Fibroblast of lung (primary cell): ENCODE measurements around the gene CUL2. TPM values are rescaled to one million over a fixed set of nuclear protein-coding genes. Genes with fewer than 3 reads are reported as not detected.

Experiments
- DNase-seq, 2 donors: peaks; one replicate each; pipeline versions ENCODE4 v3.0.0 to v3.0.0-alpha.2; 2010; ENCODE audit warnings: low read depth in 2 of 2
- H2AFZ ChIP-seq: 2 replicates; pipeline ENCODE4 v1.5.1; 2012; ENCODE audit warnings: low read length, control low read depth, inconsistent platforms
- H3K27ac ChIP-seq: 2 replicates; pipeline ENCODE4 v1.5.1; 2011; ENCODE audit warnings: low read length, control low read depth; ENCODE audit not compliant: insufficient read depth
- H3K27me3 ChIP-seq: 2 replicates; pipeline ENCODE4 v1.5.1; 2011; ENCODE audit warnings: mild to moderate bottlenecking, low read length; ENCODE audit not compliant: control insufficient read depth, insufficient read depth
- H3K36me3 ChIP-seq: 2 replicates; pipeline ENCODE4 v1.5.1; 2011; ENCODE audit warnings: low read length; ENCODE audit not compliant: control insufficient read depth, insufficient read depth
- H3K4me1 ChIP-seq: 2 replicates; pipeline ENCODE4 v1.5.1; 2011; ENCODE audit warnings: low read length; ENCODE audit not compliant: control insufficient read depth, insufficient read depth; ENCODE audit errors: extremely low read depth
- H3K4me2 ChIP-seq: 2 replicates; pipeline ENCODE4 v1.5.1; 2011; ENCODE audit warnings: low read length, control low read depth; ENCODE audit not compliant: insufficient read depth; ENCODE audit errors: extremely low read depth
- H3K4me3 ChIP-seq, 4 experiments: fragments of 200-600 bp in 1 of 4; sonication (generic) in 1 of 4; replicated peaks in 1 of 4; 2 replicates each; pipeline ENCODE4 v1.5.1; 2011 to 2016; ENCODE audit warnings: low read length in 4 of 4, low read depth in 3 of 4, mild to moderate bottlenecking in 3 of 4, control low read depth in 2 of 4, inconsistent platforms in 1 of 4, mixed read lengths in 1 of 4; ENCODE audit not compliant: insufficient read depth in 1 of 4; ENCODE audit errors: control extremely low read depth in 1 of 4
- H3K79me2 ChIP-seq: 2 replicates; pipeline ENCODE4 v1.5.1; 2012; ENCODE audit warnings: mild to moderate bottlenecking, low read length, inconsistent platforms; ENCODE audit not compliant: control insufficient read depth, insufficient read depth
- H3K9ac ChIP-seq: 2 replicates; pipeline ENCODE4 v1.5.1; 2011; ENCODE audit warnings: mild to moderate bottlenecking, low read length, control low read depth; ENCODE audit not compliant: insufficient read depth
- H3K9me3 ChIP-seq: 2 replicates; pipeline ENCODE4 v1.5.1; 2012; ENCODE audit warnings: low read depth, low read length; ENCODE audit not compliant: control insufficient read depth, insufficient read depth
- H4K20me1 ChIP-seq: 2 replicates; pipeline ENCODE4 v1.5.1; 2011; ENCODE audit warnings: low read length; ENCODE audit not compliant: control insufficient read depth, insufficient read depth; ENCODE audit errors: extremely low read depth
- EZH2 ChIP-seq: IDR thresholded peaks from 2 replicates; pipeline ENCODE4 v1.5.1; 2012; ENCODE audit warnings: low read length, control low read depth, mild to moderate bottlenecking; ENCODE audit errors: missing control alignments
- polyA plus RNA-seq, 2 donors: library from polyadenylated mRNA; depleted of rRNA in 1 of 2; stranded (reverse) in 1 of 2; unstranded in 1 of 2; fragments of >200 nt; gene quantifications; 2 replicates each; pipeline ENCODE4 v1.2.1, GENCODE V29; 2011 to 2012; ENCODE audit warnings: missing spikeins in 1 of 2
- total RNA-seq: library from RNA; depleted of rRNA; stranded (reverse); fragments of >200 nt; gene quantifications from 2 replicates; pipeline ENCODE4 v1.2.1, GENCODE V29; 2014
- TF ChIP-seq, protein P1 (sequence below), 2 donors: IDR thresholded peaks in 1 of 2; conservative IDR thresholded peaks in 1 of 2; 1 replicate in 1 of 2; 2 replicates in 1 of 2; pipeline ENCODE4 v1.5.1; 2011 to 2012; ENCODE audit warnings: low read length in 2 of 2, control low read depth in 1 of 2, inconsistent platforms in 1 of 2, low read depth in 1 of 2, mild to moderate bottlenecking in 1 of 2

CUL2 gene
- total and polyA plus RNA-seq, 2 donors (not counting 1 experiment from before 2014, with no cell fraction given) = 22.8 to 36.0 TPM

DNA sequence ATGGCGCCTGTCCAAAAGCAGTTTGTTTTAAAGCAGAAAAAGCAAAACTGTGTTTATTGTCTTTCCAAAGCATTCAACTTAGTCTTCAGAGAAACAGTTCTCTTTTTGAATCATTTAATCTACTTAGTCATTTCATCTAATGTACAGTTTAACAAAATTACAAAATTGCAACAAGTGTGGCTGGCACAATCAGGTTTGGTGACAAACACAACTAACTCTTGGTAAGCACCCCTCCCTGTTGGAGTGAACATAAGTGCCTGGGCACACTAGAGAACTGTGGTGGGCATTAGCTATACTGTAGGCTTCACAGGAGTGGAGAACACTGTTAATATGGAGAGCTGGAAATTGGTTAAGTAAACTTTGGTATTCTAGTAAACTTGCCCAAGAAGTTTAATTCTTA lies 43.4 kb upstream of the CUL2 start:
- TF ChIP-seq, protein P1, sequence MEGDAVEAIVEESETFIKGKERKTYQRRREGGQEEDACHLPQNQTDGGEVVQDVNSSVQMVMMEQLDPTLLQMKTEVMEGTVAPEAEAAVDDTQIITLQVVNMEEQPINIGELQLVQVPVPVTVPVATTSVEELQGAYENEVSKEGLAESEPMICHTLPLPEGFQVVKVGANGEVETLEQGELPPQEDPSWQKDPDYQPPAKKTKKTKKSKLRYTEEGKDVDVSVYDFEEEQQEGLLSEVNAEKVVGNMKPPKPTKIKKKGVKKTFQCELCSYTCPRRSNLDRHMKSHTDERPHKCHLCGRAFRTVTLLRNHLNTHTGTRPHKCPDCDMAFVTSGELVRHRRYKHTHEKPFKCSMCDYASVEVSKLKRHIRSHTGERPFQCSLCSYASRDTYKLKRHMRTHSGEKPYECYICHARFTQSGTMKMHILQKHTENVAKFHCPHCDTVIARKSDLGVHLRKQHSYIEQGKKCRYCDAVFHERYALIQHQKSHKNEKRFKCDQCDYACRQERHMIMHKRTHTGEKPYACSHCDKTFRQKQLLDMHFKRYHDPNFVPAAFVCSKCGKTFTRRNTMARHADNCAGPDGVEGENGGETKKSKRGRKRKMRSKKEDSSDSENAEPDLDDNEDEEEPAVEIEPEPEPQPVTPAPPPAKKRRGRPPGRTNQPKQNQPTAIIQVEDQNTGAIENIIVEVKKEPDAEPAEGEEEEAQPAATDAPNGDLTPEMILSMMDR (conservative IDR thresholded peaks at IDR 0.05 in 1 of 2, IDR thresholded peaks at IDR 0.05 in 1 of 2; ENCODE audit: low read depth in 1 of 2, low read length in 2 of 2) = no peak
- no peak for TF ChIP-seq EZH2

DNA sequence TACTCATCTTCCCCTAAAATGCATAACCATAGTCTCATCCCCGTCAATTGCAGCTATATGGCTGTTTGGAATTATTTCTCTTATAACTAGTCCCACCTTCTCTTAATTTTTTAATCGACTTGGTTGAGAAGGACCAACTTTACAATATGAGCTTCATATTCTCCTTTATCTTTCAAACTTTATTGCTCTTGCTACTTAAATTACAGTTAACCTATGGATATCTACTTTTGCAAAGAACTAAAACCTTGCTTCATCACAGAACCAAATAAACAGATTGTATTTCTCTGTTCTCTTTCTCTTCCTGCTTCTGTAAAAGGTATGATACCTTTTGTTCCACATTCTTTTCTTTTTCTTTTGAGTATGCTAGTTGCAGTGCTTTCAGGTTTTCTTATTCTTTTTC lies 42.6 kb upstream of the CUL2 start:
- Histone ChIP-seq H3K4me2 (no peak overlapping the region), H2AFZ (no peak overlapping the region), H3K27me3 (no peaks in the 10 kb centered on the region), H3K4me3 (no peak overlapping the region), H3K27ac (no peak overlapping the region), H4K20me1 (no peaks in the 10 kb centered on the region), H3K9me3 (no peaks in the 10 kb centered on the region), H3K4me1 (no peaks in the 10 kb centered on the region), H3K79me2 (peaks cover 11% of the 10 kb centered on the region), H3K36me3 (no peaks in the 10 kb centered on the region), H3K9ac (no peak overlapping the region)
- DNase-seq = no peak
- TF ChIP-seq EZH2 = no peak
- TF ChIP-seq, protein P1 (conservative IDR thresholded peaks at IDR 0.05 in 1 of 2, IDR thresholded peaks at IDR 0.05 in 1 of 2; ENCODE audit: low read depth in 1 of 2, low read length in 2 of 2) = no peak

More for the DNA sequence above, 43.4 kb upstream of the CUL2 start:
- Histone ChIP-seq H3K9me3 (no peaks in the 10 kb centered on the region), H4K20me1 (no peaks in the 10 kb centered on the region), H3K27me3 (no peaks in the 10 kb centered on the region), H3K4me1 (no peaks in the 10 kb centered on the region), H3K36me3 (no peaks in the 10 kb centered on the region), H3K4me2 (no peak overlapping the region), H3K4me3 (no peak overlapping the region), H2AFZ (no peak overlapping the region), H3K9ac (no peak overlapping the region), H3K79me2 (peaks cover 8% of the 10 kb centered on the region), H3K27ac (no peak overlapping the region)
- DNase-seq = no peak

DNA sequence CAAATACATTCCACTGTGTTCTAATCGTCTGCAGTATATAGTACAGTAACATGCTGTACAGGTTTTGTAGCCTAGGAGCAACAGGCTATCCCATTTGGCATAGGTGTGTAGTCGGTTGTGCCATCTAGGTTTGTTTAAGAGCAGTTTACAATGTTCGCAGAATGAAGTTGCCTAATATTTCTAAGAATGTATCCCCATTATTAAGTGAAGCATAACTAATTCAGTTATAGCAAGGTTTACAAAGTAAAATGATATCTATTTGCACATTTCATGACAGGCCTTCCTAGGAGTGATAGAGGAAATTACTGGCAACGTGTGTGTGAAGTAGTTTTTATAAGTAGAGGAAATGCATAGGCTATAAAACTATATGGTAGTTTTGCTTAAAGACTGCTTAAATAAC lies 40.5 kb upstream of the CUL2 start:
- Histone ChIP-seq H3K9ac (no peak overlapping the region), H3K4me1 (no peaks in the 10 kb centered on the region), H3K79me2 (peaks cover 11% of the 10 kb centered on the region)

More for the DNA sequence above, 40.5 kb upstream of the CUL2 start:
- Histone ChIP-seq H3K27me3 (no peaks in the 10 kb centered on the region), H3K27ac (no peak overlapping the region), H3K4me3 (no peak overlapping the region), H2AFZ (no peak overlapping the region), H3K4me2 (no peak overlapping the region), H3K36me3 (no peaks in the 10 kb centered on the region), H4K20me1 (no peaks in the 10 kb centered on the region), H3K9me3 (no peaks in the 10 kb centered on the region)
- TF ChIP-seq, protein P1 (conservative IDR thresholded peaks at IDR 0.05 in 1 of 2, IDR thresholded peaks at IDR 0.05 in 1 of 2; ENCODE audit: low read depth in 1 of 2, low read length in 2 of 2) = no peak
- no peak for TF ChIP-seq EZH2
- DNase-seq = no peak
